SK-N-MC (cell line): ENCODE data around the gene MEF2D.

Experiments
- EZH2 ChIP-seq: fragments of 200-600 bp; sonication (generic); IDR thresholded peaks from one replicate; pipeline ENCODE4 v1.6.1; 2017; ENCODE audit warnings: antibody characterized with exemption
- FOXP2 ChIP-seq: optimal IDR thresholded peaks from 2 replicates; pipeline ENCODE3; 2011; ENCODE audit warnings: mild to moderate bottlenecking, moderate library complexity; ENCODE audit not compliant: insufficient read depth; ENCODE audit errors: extremely low read length, control extremely low read depth
- POLR2AphosphoS5 ChIP-seq: IDR thresholded peaks from 2 replicates; pipeline ENCODE4 v1.6.1; 2012; ENCODE audit warnings: mild to moderate bottlenecking, low read depth, low read length, borderline replicate concordance

DNA sequence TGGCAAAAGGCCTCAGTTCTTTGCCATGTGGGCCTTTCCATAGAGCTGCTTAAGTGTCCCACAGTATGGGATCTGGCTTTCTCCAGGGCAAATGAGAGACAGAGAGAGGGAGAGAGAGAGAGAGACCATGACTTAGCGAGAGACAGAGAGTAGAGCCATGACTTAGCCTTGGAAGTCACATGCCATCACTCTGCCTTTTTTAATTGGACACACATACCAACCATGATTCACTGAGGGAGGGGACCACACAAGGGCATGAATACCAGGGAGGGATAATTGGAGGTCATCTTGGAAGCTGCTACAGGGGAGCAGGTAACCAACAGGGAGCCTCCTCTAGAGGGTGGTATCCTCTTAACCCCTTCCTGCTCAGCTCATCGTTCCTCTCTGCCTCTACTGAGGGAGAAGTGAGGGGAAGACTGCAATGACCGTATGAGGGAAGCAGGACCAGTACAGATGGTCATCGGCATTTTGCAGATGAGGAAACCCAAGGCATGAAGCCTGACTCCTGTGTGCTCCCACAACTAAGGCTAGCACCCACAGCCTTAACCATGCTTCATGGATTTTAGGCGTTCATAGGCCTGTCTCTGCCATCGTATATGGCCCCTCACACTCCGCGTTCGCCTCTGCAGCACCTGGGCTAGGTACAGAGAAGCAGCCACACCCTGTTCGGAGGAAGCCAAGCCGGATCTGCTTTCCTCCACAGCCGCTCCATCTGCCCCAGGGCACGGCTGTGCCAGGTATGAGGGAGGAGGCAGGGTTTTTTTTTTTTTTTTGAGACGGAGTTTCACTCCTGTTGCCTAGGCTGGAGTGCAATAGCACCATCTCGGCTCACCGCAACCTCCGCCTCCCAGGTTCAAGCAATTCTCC is 38.6 kb downstream of the MEF2D start:
- no peak for TF ChIP-seq POLR2AphosphoS5
- no peak for TF ChIP-seq EZH2
- no peak for TF ChIP-seq FOXP2
